Left lung (tissue), 10 donors: Measurements from ENCODE around the gene TIMD4. TPM values are rescaled to one million over a fixed set of nuclear protein-coding genes. Genes with fewer than 3 reads are reported as not detected.
A peak's percentile ranks its signal among the peaks of the same experiment; 100 is the strongest.

Experiments
- ATAC-seq: fragments of 200-7000 bp; cut with Tn5 transposase; one replicate; pipeline ENCODE4 v1.9.1; 2020; ENCODE audit warnings: moderate library complexity
- DNase-seq, 4 donors: peaks; one replicate each; pipeline ENCODE4 v3.0.0-alpha.2; 2013 to 2020
- H3K27ac ChIP-seq, 2 donors: fragments of 200-600 bp; sonication (generic) in 1 of 2; one replicate each; pipeline versions ENCODE4 v1.5.0 to v1.8.0; 2020 to 2021
- H3K27me3 ChIP-seq, 2 donors: fragments of 200-600 bp; sonication (generic) in 1 of 2; one replicate each; pipeline versions ENCODE4 v1.5.0 to v1.8.0; 2020 to 2021
- H3K36me3 ChIP-seq, 2 donors: fragments of 200-600 bp; sonication (generic) in 1 of 2; one replicate each; pipeline versions ENCODE4 v1.5.0 to v1.8.0; 2020 to 2021
- H3K4me1 ChIP-seq, 2 donors: fragments of 200-600 bp; one replicate each; pipeline ENCODE4 v1.8.0; 2021
- H3K4me3 ChIP-seq, 2 donors: fragments of 200-600 bp; sonication (generic) in 1 of 2; one replicate each; pipeline versions ENCODE4 v1.5.0 to v1.8.0; 2020 to 2021; ENCODE audit warnings: mild to moderate bottlenecking in 1 of 2
- H3K9me3 ChIP-seq, 2 donors: fragments of 200-600 bp; sonication (generic) in 1 of 2; one replicate each; pipeline versions ENCODE4 v1.5.0 to v1.8.0; 2020 to 2021
- CTCF ChIP-seq, 2 donors: fragments of 200-600 bp; sonication (generic) in 1 of 2; IDR thresholded peaks; one replicate each; pipeline versions ENCODE4 v1.5.0 to v1.8.0; 2021; ENCODE audit warnings: antibody characterized with exemption in 2 of 2
- intact Hi-C, 2 donors: fragments of 100-400 bp; cut with DNase I; formaldehyde crosslinking; loops; one replicate each; pipeline versions ENCODE4 v1.11.2 to v1.14.2; 2022
- polyA plus RNA-seq, 6 donors: library from polyadenylated mRNA; unstranded; fragments of 120-200 nt; gene quantifications; one replicate each; pipeline ENCODE4 v1.2.1, GENCODE V29; 2013; ENCODE audit not compliant: insufficient read length in 6 of 6
- total RNA-seq, 2 donors: library from RNA; stranded (reverse); fragmentation: NEBNext Ultra II Directional; extraction: Animal tissue kit (Norgen Biotek cat#: 25700); gene quantifications; one replicate each; pipeline ENCODE4 v1.2.1, GENCODE V29; 2021
- donor health status: DM: no; HTN: yes; CAD: no.
- donor health status: DM: no; HTN: no; CAD: no.

TIMD4 gene
- total and polyA plus RNA-seq, 8 donors: 0.25 to 1.2 (median 0.55) TPM; not detected in 2

GRCh38 chr5:156922207-156922792, 40.7 kb downstream of the TIMD4 start:
- no peak for TF ChIP-seq CTCF (IDR thresholded peaks at IDR 0.05)
- intact Hi-C loops: no loop called here
- Histone ChIP-seq H3K4me3 (no peak overlapping the region), H3K27me3 (no peaks in the 10 kb centered on the region), H3K9me3 (no peaks in the 10 kb centered on the region), H3K27ac (no peak overlapping the region), H3K4me1 (no peaks in the 10 kb centered on the region), H3K36me3 (no peaks in the 10 kb centered on the region)
- no peak for ATAC-seq
- no peak for DNase-seq

- H3K4me1 ChIP-seq: no peaks in the 10 kb centered on the region
- DNase-seq: no peak
- ATAC-seq: no peak
- no peak overlapping the region for H3K27ac ChIP-seq
- no peak for TF ChIP-seq CTCF (IDR thresholded peaks at IDR 0.05)
- H3K36me3 ChIP-seq: no peaks in the 10 kb centered on the region
- intact Hi-C loops: no loop called here
- H3K4me3 ChIP-seq: no peak overlapping the region
- H3K27me3 ChIP-seq: no peaks in the 10 kb centered on the region
- no peaks in the 10 kb centered on the region for H3K9me3 ChIP-seq
Measured at GRCh38 chr5:156920861-156921431, 42.1 kb downstream of the TIMD4 start.

- no peaks in the 10 kb centered on the region for H3K4me1 ChIP-seq
- TF ChIP-seq CTCF (IDR thresholded peaks at IDR 0.05): no peak
- intact Hi-C loops: no loop called here
- no peaks in the 10 kb centered on the region for H3K36me3 ChIP-seq
- ATAC-seq (peak; percentile 16), DNase-seq (no peak)
- no peak overlapping the region for H3K27ac ChIP-seq
- no peak overlapping the region for H3K4me3 ChIP-seq
- H3K9me3 ChIP-seq: no peaks in the 10 kb centered on the region
- H3K27me3 ChIP-seq: no peaks in the 10 kb centered on the region
Measured at GRCh38 chr5:156920042-156920860, 42.8 kb downstream of the TIMD4 start.

- H3K9me3 ChIP-seq: no peaks in the 10 kb centered on the region
- no peak overlapping the region for H3K27ac ChIP-seq
- no peak for TF ChIP-seq CTCF (IDR thresholded peaks at IDR 0.05)
- no peak overlapping the region for H3K4me3 ChIP-seq
- ATAC-seq (no peak), DNase-seq (no peak)
- H3K27me3 ChIP-seq: no peaks in the 10 kb centered on the region
- intact Hi-C loops: no loop called here
- H3K36me3 ChIP-seq: no peaks in the 10 kb centered on the region
- H3K4me1 ChIP-seq: no peaks in the 10 kb centered on the region
Measured at GRCh38 chr5:156918311-156918845, 44.6 kb downstream of the TIMD4 start.

- no peak overlapping the region for H3K27ac ChIP-seq
- H3K36me3 ChIP-seq: no peaks in the 10 kb centered on the region
- H3K27me3 ChIP-seq: no peaks in the 10 kb centered on the region
- no peaks in the 10 kb centered on the region for H3K4me1 ChIP-seq
- intact Hi-C loops: no loop called here
- H3K4me3 ChIP-seq: no peak overlapping the region
- no peak for DNase-seq
- no peaks in the 10 kb centered on the region for H3K9me3 ChIP-seq
- ATAC-seq: no peak
- no peak for TF ChIP-seq CTCF (IDR thresholded peaks at IDR 0.05)
Measured at GRCh38 chr5:156914371-156914737, 48.7 kb downstream of the TIMD4 start.
